ENCODE results near the gene TBC1D9. TPM values are rescaled to one million over a fixed set of nuclear protein-coding genes. Genes with fewer than 3 reads are reported as not detected.

Gene TBC1D9
- polyA plus RNA-seq, 2 of the 4 experiments (the other 2 are of a cell fraction), result 5.6 to 11.8 TPM

DNA sequence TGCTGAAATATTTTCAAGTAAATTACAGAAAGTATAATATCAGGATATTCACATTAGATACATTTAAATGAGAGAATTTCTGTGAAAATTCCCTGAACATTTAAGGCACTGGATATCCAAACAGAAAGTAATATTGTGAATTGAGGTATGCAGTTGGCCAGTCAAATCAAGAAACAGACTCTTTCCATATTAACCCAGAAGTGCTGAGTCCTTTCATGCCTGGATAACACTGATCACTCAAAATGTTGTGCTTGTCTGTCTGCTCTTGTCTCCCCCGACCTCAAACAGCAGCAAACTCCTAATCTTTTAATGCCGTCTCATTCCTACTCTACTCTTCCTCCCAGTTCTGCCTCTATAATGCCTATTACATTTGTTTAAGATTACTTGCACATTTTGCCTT, 51.2 kb downstream of the TBC1D9 start:
- DNase-seq (ENCODE audit: low read depth in 1 of 2, low spot score in 1 of 2), result no peak
- no peak for FAIRE-seq
- WGBS (ENCODE audit: missing lambda C conversion rate), result 82% methylated on average over 2 of the region's 2 CpGs

DNA sequence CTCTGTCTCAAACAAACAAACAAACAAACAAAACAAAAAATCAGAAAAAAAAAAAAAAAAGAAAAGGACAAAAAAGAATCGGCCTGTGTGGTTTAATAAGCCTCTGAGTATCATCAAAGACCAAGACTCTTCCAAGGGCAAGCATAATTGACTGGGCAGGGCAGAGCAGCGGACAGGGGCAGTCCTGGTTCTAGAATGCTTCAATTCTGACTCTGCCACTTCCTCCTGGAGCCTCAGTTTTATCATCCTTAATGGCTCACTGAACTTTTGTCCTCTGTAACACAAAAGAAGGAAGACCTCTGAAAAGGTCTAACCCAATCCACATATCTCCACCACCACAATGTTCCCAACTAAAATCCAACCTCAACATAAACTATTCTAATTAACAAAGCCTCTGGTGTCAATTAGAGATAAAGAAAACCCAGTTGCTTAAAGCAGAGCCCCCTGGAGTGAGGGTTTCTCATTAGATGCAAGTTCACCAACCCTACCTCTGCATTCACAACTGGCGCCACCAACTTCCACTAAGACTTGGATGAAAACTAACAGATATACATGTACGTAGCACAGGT, 51.7 kb downstream of the TBC1D9 start:
- POLR2A ChIA-PET, result no interaction called here
- FAIRE-seq (no peak), ATAC-seq (no peak), DNase-seq (ENCODE audit: low read depth in 1 of 2, low spot score in 1 of 2) (no peak)
- Histone ChIP-seq H3K27ac (no peak overlapping the region), H3K4me1 (no peaks in the 10 kb centered on the region), H3K9me3 (no peaks in the 10 kb centered on the region), H3K4me2 (no peak overlapping the region), H3K4me3 (no peak overlapping the region)
- WGBS (ENCODE audit: missing lambda C conversion rate), result 91% methylated on average over 4 of the region's 4 CpGs
- TF ChIP-seq ZSCAN20 (CRISPR knock-in tag; IDR thresholded peaks at IDR 0.05) (no peak), EP300 (IDR thresholded peaks at IDR 0.05) (no peak), RNF2 (IDR thresholded peaks at IDR 0.05; ENCODE audit: borderline replicate concordance, low read depth) (no peak), RARB (CRISPR knock-in tag; IDR thresholded peaks at IDR 0.05) (no peak), KDM5A (IDR thresholded peaks at IDR 0.05) (no peak), GATA3 (IDR thresholded peaks at IDR 0.05; ENCODE audit: borderline replicate concordance) (no peak), HDAC2 (IDR thresholded peaks at IDR 0.05) (no peak), JUNB (IDR thresholded peaks at IDR 0.05) (no peak), NFE2L2 (conservative IDR thresholded peaks at IDR 0.05; ENCODE audit: low read length) (no peak), EHMT2 (IDR thresholded peaks at IDR 0.05; ENCODE audit: low read depth) (no peak), FOXS1 (CRISPR knock-in tag; IDR thresholded peaks at IDR 0.05) (no peak), PHF8 (IDR thresholded peaks at IDR 0.05; ENCODE audit: borderline replicate concordance, low read depth) (no peak), CEBPB (IDR thresholded peaks at IDR 0.05) (no peak), ZFP36 (IDR thresholded peaks at IDR 0.05; ENCODE audit: borderline replicate concordance, partially characterized antibody) (no peak), RFX5 (IDR thresholded peaks at IDR 0.05) (no peak), KDM1A (IDR thresholded peaks at IDR 0.05; ENCODE audit: low read depth) (no peak)
- TF ChIP-seq, protein P1, sequence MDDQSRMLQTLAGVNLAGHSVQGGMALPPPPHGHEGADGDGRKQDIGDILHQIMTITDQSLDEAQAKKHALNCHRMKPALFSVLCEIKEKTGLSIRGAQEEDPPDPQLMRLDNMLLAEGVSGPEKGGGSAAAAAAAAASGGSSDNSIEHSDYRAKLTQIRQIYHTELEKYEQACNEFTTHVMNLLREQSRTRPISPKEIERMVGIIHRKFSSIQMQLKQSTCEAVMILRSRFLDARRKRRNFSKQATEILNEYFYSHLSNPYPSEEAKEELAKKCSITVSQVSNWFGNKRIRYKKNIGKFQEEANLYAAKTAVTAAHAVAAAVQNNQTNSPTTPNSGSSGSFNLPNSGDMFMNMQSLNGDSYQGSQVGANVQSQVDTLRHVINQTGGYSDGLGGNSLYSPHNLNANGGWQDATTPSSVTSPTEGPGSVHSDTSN (IDR thresholded peaks at IDR 0.05), result no peak
- TF ChIP-seq, protein P2, sequence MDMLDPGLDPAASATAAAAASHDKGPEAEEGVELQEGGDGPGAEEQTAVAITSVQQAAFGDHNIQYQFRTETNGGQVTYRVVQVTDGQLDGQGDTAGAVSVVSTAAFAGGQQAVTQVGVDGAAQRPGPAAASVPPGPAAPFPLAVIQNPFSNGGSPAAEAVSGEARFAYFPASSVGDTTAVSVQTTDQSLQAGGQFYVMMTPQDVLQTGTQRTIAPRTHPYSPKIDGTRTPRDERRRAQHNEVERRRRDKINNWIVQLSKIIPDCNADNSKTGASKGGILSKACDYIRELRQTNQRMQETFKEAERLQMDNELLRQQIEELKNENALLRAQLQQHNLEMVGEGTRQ (IDR thresholded peaks at IDR 0.05), result no peak
- TF ChIP-seq, protein P3, sequence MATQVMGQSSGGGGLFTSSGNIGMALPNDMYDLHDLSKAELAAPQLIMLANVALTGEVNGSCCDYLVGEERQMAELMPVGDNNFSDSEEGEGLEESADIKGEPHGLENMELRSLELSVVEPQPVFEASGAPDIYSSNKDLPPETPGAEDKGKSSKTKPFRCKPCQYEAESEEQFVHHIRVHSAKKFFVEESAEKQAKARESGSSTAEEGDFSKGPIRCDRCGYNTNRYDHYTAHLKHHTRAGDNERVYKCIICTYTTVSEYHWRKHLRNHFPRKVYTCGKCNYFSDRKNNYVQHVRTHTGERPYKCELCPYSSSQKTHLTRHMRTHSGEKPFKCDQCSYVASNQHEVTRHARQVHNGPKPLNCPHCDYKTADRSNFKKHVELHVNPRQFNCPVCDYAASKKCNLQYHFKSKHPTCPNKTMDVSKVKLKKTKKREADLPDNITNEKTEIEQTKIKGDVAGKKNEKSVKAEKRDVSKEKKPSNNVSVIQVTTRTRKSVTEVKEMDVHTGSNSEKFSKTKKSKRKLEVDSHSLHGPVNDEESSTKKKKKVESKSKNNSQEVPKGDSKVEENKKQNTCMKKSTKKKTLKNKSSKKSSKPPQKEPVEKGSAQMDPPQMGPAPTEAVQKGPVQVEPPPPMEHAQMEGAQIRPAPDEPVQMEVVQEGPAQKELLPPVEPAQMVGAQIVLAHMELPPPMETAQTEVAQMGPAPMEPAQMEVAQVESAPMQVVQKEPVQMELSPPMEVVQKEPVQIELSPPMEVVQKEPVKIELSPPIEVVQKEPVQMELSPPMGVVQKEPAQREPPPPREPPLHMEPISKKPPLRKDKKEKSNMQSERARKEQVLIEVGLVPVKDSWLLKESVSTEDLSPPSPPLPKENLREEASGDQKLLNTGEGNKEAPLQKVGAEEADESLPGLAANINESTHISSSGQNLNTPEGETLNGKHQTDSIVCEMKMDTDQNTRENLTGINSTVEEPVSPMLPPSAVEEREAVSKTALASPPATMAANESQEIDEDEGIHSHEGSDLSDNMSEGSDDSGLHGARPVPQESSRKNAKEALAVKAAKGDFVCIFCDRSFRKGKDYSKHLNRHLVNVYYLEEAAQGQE (IDR thresholded peaks at IDR 0.05), result no peak
- CTCF ChIA-PET, result no interaction called here

More for the DNA sequence above, 51.2 kb downstream of the TBC1D9 start:
- H3K27ac ChIP-seq, result no peak overlapping the region
- ChIA-PET CTCF (no interaction called here), POLR2A (no interaction called here)
- no peak overlapping the region for H3K4me3 ChIP-seq
- no peaks in the 10 kb centered on the region for H3K4me1 ChIP-seq
- no peak for ATAC-seq
- H3K4me2 ChIP-seq, result no peak overlapping the region
- no peaks in the 10 kb centered on the region for H3K9me3 ChIP-seq
- TF ChIP-seq JUNB (IDR thresholded peaks at IDR 0.05) (no peak), POLR2A (IDR thresholded peaks at IDR 0.05; ENCODE audit: low read length) (no peak), ZSCAN20 (CRISPR knock-in tag; IDR thresholded peaks at IDR 0.05) (no peak), PHF8 (IDR thresholded peaks at IDR 0.05; ENCODE audit: borderline replicate concordance, low read depth) (no peak), NR3C1 (IDR thresholded peaks at IDR 0.05) (no peak), ZC3H11A (IDR thresholded peaks at IDR 0.05) (no peak), ZFP36 (IDR thresholded peaks at IDR 0.05; ENCODE audit: borderline replicate concordance, partially characterized antibody) (no peak), ZNF302 (CRISPR knock-in tag; IDR thresholded peaks at IDR 0.05) (no peak), HOXA7 (CRISPR knock-in tag; IDR thresholded peaks at IDR 0.05) (no peak)
- TF ChIP-seq, protein P2 (IDR thresholded peaks at IDR 0.05), result no peak
- TF ChIP-seq, protein P4, sequence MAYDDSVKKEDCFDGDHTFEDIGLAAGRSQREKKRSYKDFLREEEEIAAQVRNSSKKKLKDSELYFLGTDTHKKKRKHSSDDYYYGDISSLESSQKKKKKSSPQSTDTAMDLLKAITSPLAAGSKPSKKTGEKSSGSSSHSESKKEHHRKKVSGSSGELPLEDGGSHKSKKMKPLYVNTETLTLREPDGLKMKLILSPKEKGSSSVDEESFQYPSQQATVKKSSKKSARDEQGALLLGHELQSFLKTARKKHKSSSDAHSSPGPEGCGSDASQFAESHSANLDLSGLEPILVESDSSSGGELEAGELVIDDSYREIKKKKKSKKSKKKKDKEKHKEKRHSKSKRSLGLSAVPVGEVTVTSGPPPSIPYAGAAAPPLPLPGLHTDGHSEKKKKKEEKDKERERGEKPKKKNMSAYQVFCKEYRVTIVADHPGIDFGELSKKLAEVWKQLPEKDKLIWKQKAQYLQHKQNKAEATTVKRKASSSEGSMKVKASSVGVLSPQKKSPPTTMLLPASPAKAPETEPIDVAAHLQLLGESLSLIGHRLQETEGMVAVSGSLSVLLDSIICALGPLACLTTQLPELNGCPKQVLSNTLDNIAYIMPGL (CRISPR knock-in tag; IDR thresholded peaks at IDR 0.05; ENCODE audit: borderline replicate concordance), result no peak
- TF ChIP-seq, protein P5, sequence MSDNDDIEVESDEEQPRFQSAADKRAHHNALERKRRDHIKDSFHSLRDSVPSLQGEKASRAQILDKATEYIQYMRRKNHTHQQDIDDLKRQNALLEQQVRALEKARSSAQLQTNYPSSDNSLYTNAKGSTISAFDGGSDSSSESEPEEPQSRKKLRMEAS (IDR thresholded peaks at IDR 0.05), result no peak
